Measurements from ENCODE around the gene KLF16.

DNA sequence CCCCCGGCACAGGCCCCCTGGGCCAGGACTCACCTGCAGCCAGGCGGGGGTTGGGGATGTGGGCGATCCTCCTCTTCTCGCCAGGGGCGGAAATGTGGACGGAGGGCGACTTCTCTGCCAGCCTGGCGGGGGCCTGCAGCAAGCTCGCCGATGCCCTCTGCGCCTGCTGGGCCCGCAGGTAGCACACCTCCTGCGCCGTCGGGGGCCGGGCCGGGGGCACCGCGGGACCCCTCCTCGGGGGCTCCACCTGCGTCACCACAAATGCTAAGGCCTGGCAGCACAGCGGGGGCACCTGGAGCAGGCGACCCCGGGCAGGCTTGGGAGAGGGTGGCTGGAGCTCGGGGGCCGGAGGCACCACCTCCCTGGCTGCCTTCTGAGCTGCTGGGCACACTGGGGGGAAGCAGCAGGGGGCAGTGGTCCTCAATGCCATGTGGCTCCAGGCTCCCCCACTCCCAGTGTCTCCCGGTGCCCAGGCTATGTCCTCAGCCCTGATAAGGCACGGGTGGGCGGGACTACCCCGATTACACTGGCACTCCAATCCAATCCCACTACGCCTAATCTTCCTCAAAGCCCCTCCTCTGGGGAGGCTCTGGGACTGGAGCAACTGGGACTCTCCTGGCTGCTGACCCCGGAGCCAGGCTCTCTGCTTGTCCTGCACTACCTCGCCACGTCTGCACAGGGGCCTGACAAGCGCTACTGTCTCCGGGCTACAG is 39.7 kb downstream of the KLF16 start:
- no peak for TF ChIP-seq CTCF (IDR thresholded peaks at IDR 0.05; ENCODE audit: low read length)
- no peak for TF ChIP-seq EZH2 (IDR thresholded peaks at IDR 0.05; ENCODE audit: borderline replicate concordance, low read length)

All from OCI-LY1 (cell line).